ENCODE results near the gene IL22. TPM values are rescaled to one million over a fixed set of nuclear protein-coding genes. Genes with fewer than 3 reads are reported as not detected.
"Not testable (repeated sequence)": the region's sequence is repeated elsewhere in the genome, so short reads cannot be mapped to it uniquely, and the experiment has no call there.

IL22 gene
- total RNA-seq, 1 donor from 2014 or later, result not detected

DNA sequence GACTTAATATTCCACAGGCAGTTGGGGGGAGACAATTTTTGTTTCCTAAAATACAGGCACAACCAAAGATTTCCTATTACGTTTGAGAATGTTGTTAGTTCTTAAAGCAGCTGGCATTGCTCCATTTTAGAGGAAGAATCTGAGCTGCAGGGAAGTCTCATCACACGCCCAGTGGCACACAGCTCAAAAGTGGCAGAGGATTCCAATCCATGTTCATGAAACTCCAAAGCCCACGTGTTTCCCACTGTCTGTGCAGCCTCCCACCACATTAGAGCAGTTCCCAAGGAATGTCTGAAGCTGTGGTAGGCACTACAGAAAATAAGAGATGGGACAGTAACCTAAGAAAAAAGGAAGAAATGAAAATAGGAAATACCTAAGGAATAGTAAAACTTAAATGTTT, 21.7 kb downstream of the IL22 start:
- DNase-seq (ENCODE audit: extremely low read depth, low read depth, low spot score), result no peak

- DNase-seq (ENCODE audit: extremely low read depth, low read depth, low spot score), result no peak
Measured at GRCh38 chr12:68231229-68231628, 22.2 kb downstream of the IL22 start.

DNA sequence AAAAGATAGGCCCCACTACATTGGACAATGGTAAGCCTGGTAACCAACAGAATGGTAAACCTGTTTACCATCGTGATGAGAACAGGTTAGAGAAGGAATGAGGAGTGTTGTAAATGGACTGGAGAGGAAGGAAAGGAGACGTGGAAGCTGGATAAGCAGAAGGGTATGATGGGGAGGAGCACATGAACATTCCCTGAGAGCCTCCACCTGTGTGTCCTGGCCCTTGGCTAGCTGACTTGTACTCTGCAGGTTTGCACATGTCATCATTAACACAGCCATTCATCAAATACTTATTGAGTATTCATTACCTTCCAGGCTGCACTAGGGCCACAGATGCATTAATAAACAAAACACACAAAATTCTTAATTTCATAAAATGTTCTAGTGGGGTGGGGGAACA, 23.4 kb downstream of the IL22 start:
- no peak for DNase-seq (ENCODE audit: extremely low read depth, low read depth, low spot score)

DNA sequence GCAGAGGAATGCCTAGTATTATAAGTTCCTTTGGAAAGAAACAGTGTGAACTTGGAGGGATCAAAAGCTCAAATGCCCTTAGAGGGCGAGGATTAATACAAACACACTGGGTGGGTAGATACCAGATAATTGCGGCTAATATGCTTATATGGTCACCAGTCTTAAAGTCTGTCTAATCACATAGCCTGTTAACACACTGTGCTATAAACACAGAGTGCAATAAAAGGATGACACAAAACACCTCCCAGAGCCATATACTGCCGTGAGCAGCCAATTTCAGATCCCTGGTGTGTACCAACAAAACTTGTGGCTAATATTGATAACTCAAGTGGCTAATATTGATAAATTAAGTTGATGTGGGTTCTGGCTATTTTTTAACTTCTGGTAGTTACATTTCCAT, 26.0 kb downstream of the IL22 start:
- no peak for DNase-seq (ENCODE audit: extremely low read depth, low read depth, low spot score)

GRCh38 chr12:68225576-68226476, 27.6 kb downstream of the IL22 start, which contains the start of gene IL26:
IL26 (minus strand) TSS chr12:68225810; CDS start chr12:68225756, 54 bp downstream.
- no peak for DNase-seq (ENCODE audit: extremely low read depth, low read depth, low spot score)

DNA sequence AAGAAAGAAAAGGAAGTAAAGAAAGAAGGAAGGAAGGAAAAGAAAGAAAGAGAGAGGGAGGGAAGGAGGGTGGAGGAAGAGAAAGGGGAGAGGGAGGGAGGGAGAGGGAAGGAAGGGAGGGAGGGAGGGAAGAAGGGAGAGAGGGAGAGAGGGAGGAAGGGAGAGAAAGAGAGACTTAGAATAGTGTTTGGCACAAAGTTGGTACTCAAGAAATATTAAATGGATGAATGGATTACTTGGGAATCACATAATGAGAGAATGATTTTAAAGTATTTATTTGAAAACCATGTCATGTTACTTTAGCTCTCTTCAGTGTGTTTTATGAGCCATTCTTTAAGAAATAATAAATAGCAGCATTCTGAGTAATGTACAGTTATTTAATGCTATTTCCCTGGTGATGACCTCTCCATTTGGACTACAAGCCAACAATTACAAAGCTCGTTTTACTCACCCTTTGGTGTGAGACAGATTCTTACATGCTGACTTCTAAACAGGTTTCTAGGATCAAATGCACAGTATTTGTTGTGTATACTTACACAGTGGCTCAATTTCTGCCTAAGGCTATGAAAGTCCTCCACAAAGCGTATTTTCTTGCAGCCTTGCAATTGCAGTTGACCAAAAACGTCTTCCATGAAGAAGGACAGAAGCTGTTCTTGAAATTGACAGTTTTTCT, 28.7 kb downstream of the IL22 start:
- DNase-seq (ENCODE audit: extremely low read depth, low read depth, low spot score), result no peak

DNA sequence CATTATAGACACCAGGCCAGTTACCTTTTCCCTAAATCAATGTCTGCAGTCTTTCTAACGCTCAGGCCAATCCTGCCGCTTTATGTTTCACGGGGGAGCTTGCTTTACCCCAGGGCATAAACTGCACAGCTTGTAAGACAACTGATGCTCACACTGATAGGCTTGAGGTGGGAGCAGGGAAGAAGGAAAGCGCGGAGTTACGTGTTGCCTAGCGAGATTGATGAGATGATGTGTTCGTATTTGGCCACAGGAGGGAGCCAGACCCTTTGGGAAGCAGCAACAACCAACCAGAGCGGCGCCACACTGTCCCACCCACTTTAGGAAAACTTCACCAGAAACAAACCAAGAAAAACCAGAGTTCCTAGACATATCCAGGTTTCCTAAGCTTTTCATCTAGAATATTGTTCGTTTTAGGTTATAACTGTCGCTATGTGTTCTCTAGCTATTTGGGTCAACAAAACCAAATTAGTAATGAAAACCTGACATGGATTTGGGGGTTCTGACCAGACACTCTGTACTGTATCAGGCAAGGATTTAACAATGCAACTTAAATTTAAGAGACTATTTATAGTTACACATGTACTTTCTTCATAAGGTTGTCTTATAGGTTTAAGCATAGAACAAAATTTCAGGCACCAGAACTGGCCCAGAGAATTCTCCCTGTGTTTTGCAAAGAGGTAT, 30.2 kb downstream of the IL22 start:
- DNase-seq (ENCODE audit: extremely low read depth, low read depth, low spot score), result peak; percentile 62

- DNase-seq (ENCODE audit: extremely low read depth, low read depth, low spot score), result no peak
Measured at GRCh38 chr12:68222326-68222725, 31.1 kb downstream of the IL22 start.

- no peak for DNase-seq (ENCODE audit: extremely low read depth, low read depth, low spot score)
Measured at GRCh38 chr12:68221497-68221896, 31.9 kb downstream of the IL22 start.

DNA sequence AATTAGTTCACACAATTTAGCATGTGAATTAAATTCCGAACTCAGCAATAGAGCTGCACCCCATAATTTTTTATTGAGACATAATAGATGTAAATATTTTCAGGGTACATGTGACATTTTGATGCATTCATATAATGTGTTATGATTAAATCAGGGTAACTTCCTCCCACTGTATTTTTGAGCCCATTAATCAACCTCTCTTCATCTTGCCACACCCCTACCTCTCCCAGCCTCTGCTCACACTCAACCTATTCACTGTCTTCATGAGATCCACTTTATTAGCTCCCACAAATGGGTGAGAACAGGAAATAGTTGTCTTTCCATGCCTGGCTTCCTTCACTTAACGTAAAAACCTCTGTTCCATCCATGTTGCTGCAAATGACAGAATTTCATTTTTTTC, 42.5 kb downstream of the IL22 start:
- no peak for DNase-seq (ENCODE audit: extremely low read depth, low read depth, low spot score)

GRCh38 chr12:68209048-68209728, 44.2 kb downstream of the IL22 start:
- not testable (repeated sequence) for DNase-seq (ENCODE audit: extremely low read depth, low read depth, low spot score)

DNA sequence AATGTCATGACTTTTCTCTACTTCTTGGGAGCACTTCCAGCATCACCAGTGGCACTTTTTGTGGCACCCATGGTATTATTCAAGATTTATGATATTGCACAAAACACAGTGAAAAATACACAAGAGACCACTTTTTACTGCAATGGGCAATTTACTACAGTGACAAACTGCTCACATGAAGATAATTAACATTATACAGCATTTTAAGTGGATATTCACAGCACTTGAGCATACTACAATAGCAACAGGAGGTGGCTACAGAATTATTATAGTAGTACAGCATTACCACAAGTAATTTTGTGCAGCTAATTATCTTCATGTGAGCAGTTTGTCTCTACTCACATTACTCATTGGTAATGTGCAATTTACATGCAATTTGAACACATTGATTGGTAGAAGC, 46.1 kb downstream of the IL22 start:
- no peak for DNase-seq (ENCODE audit: extremely low read depth, low read depth, low spot score)

GRCh38 chr12:68206446-68206845, 47.0 kb downstream of the IL22 start:
- no peak for DNase-seq (ENCODE audit: extremely low read depth, low read depth, low spot score)

- DNase-seq (ENCODE audit: extremely low read depth, low read depth, low spot score), result no peak
Measured at GRCh38 chr12:68203460-68203875, 49.9 kb downstream of the IL22 start.

- DNase-seq (ENCODE audit: extremely low read depth, low read depth, low spot score), result no peak
Measured at GRCh38 chr12:68200854-68201253, 52.5 kb downstream of the IL22 start.

DNA sequence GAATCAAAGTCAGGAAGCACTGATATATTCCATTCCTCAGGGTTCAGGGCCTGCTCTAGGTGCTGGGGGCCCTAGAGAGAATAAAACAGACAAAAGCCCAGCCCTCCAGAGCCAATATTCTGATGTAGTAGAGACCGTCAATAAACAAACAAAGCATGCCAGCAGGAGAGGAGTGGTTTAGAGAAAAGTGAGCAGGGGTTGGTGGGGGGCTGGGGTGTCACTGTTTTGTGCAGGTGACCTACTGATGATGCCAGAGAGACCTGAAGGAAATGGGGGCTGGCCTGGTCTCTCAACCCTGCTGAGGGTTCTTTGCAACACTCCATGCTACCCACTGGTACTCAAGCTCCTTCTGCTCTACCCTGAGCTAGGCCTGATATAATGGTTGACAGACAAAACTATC, 54.3 kb downstream of the IL22 start:
- DNase-seq (ENCODE audit: extremely low read depth, low read depth, low spot score), result no peak

DNA sequence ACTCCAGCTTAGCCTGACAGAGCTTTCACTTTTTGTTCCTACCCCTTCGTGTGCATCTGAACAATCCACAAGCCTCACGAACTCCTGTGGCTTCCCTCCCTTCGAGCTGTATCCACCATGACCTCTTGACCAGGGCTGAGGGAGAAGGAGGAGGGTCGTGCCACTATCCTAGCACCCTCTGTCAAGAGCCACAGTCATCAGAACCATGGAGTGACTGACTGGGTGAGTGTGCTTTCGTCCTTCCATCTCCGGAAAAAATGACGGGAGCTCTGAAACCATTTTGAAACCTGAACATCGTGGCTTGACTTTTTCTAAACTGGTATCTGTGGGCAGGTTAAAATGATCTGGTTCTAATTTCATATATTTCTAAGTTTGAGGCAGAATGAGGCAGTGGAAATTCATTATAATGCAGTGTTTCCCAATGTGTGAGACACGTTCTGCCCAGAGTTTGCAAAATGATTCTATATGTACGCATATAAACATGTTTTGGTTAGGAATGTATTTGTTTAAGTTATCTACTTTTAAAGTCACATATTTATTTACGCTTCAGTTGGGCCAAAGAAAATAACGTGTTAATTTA, 54.8 kb downstream of the IL22 start:
- no peak for DNase-seq (ENCODE audit: extremely low read depth, low read depth, low spot score)
